Karpas-422 (cell line): ENCODE measurements around the gene AP1G2. TPM values are rescaled to one million over a fixed set of nuclear protein-coding genes. Genes with fewer than 3 reads are reported as not detected.
"Not testable (repeated sequence)": the region's sequence is repeated elsewhere in the genome, so short reads cannot be mapped to it uniquely, and the experiment has no call there.

Source experiments
- DNase-seq: peaks from one replicate; pipeline ENCODE4 v3.0.0-alpha.2; 2015
- H2AFZ ChIP-seq: fragments of 200-600 bp; sonication (generic); 2 replicates; pipeline ENCODE4 v1.6.1; 2014; ENCODE audit warnings: antibody characterized with exemption, low read length, mixed read lengths
- H3K27ac ChIP-seq: fragments of 200-600 bp; sonication (generic); 2 replicates; pipeline ENCODE4 v1.5.1; 2014; ENCODE audit warnings: mild to moderate bottlenecking, low read length, moderate library complexity
- H3K27me3 ChIP-seq: fragments of 200-600 bp; sonication (generic); 2 replicates; pipeline ENCODE4 v1.6.1; 2014; ENCODE audit warnings: low read length, mixed read lengths
- H3K36me3 ChIP-seq: fragments of 200-600 bp; sonication (generic); 2 replicates; pipeline ENCODE4 v1.6.1; 2014; ENCODE audit warnings: low read length, mixed read lengths; ENCODE audit not compliant: insufficient read depth
- H3K4me1 ChIP-seq: fragments of 200-600 bp; sonication (generic); 2 replicates; pipeline ENCODE4 v1.6.1; 2014; ENCODE audit warnings: mild to moderate bottlenecking, low read length, mixed read lengths
- H3K4me2 ChIP-seq: fragments of 200-600 bp; sonication (generic); 2 replicates; pipeline ENCODE4 v1.6.1; 2014; ENCODE audit warnings: low read length, low read depth, mild to moderate bottlenecking; ENCODE audit not compliant: poor library complexity, severe bottlenecking
- H3K4me3 ChIP-seq: fragments of 200-600 bp; sonication (generic); 2 replicates; pipeline ENCODE4 v1.5.1; 2014; ENCODE audit warnings: mild to moderate bottlenecking, antibody characterized with exemption, low read length, mixed read lengths
- H3K79me2 ChIP-seq: fragments of 200-600 bp; sonication (generic); 2 replicates; pipeline ENCODE4 v1.6.1; 2014; ENCODE audit warnings: mild to moderate bottlenecking, low read length, mixed read lengths
- H3K9ac ChIP-seq: fragments of 200-600 bp; sonication (generic); 2 replicates; pipeline ENCODE4 v1.6.0; 2014; ENCODE audit warnings: low read length
- H3K9me2 ChIP-seq: fragments of 200-600 bp; sonication (generic), shearing (Covaris generic); replicated peaks from 2 replicates; pipeline ENCODE4 v1.6.0; 2014; ENCODE audit warnings: mild to moderate bottlenecking, low read length, moderate library complexity; ENCODE audit not compliant: insufficient read depth
- H3K9me3 ChIP-seq: fragments of 300-700, 200-600 bp; sonication (generic); 2 replicates; pipeline ENCODE4 v1.6.1; 2014; ENCODE audit warnings: low read length, mixed read lengths
- H4K20me1 ChIP-seq: fragments of 200-600 bp; sonication (generic); 2 replicates; pipeline ENCODE4 v1.6.1; 2014; ENCODE audit warnings: mild to moderate bottlenecking, antibody characterized with exemption, low read length, low read depth; ENCODE audit not compliant: insufficient read depth
- total RNA-seq: library from RNA; depleted of rRNA; stranded (reverse); fragments of >200 nt; shearing (Covaris generic); gene quantifications from 2 replicates; pipeline ENCODE4 v1.2.3, GENCODE V29; 2014; ENCODE audit warnings: low replicate concordance

The AP1G2 gene
- total RNA-seq, 1 experiment from 2014 or later: 207 TPM

GRCh38 chr14:23538050-23538718 lies 29.4 kb downstream of the AP1G2 start:
- Histone ChIP-seq H3K27me3 (no peaks in the 10 kb centered on the region), H3K9me2 (no peaks in the 10 kb centered on the region), H3K9me3 (no peaks in the 10 kb centered on the region), H3K4me3 (no peak overlapping the region), H3K36me3 (no peaks in the 10 kb centered on the region), H2AFZ (no peak overlapping the region), H4K20me1 (no peaks in the 10 kb centered on the region), H3K4me1 (peaks cover 34% of the 10 kb centered on the region), H3K9ac (no peak overlapping the region), H3K79me2 (no peaks in the 10 kb centered on the region), H3K27ac (no peak overlapping the region), H3K4me2 (peak overlapping the region; percentile 56)
- no peak for DNase-seq

- Histone ChIP-seq H3K9me2 (no peaks in the 10 kb centered on the region), H3K27me3 (no peaks in the 10 kb centered on the region), H3K4me3 (no peak overlapping the region), H3K27ac (no peak overlapping the region), H3K79me2 (no peaks in the 10 kb centered on the region), H3K36me3 (no peaks in the 10 kb centered on the region), H3K4me1 (peaks cover 33% of the 10 kb centered on the region), H3K9me3 (no peaks in the 10 kb centered on the region), H3K9ac (no peak overlapping the region), H3K4me2 (peak overlapping the region; percentile 56), H4K20me1 (no peaks in the 10 kb centered on the region), H2AFZ (no peak overlapping the region)
- DNase-seq: no peak
These were observed 30.1 kb downstream of the AP1G2 start for GRCh38 chr14:23537351-23538049.

- H3K4me2 ChIP-seq, DNase-seq, H3K9me2 ChIP-seq, H3K9ac ChIP-seq, H3K27ac ChIP-seq, H3K27me3 ChIP-seq, H3K79me2 ChIP-seq, H3K9me3 ChIP-seq, H4K20me1 ChIP-seq, H3K36me3 ChIP-seq, H2AFZ ChIP-seq, H3K4me3 ChIP-seq: not testable (repeated sequence)
- peaks cover 27% of the 10 kb centered on the region for H3K4me1 ChIP-seq
These were observed 30.7 kb downstream of the AP1G2 start for GRCh38 chr14:23536906-23537305.

- Histone ChIP-seq H2AFZ (no peak overlapping the region), H3K9me3 (no peaks in the 10 kb centered on the region), H4K20me1 (no peaks in the 10 kb centered on the region), H3K27ac (no peak overlapping the region), H3K4me3 (no peak overlapping the region), H3K4me1 (peaks cover 25% of the 10 kb centered on the region), H3K79me2 (no peaks in the 10 kb centered on the region), H3K9me2 (no peaks in the 10 kb centered on the region), H3K4me2 (no peak overlapping the region), H3K27me3 (no peaks in the 10 kb centered on the region), H3K9ac (no peak overlapping the region), H3K36me3 (no peaks in the 10 kb centered on the region)
- no peak for DNase-seq
These were observed 31.1 kb downstream of the AP1G2 start for GRCh38 chr14:23536494-23536893.

GRCh38 chr14:23535943-23536342 lies 31.6 kb downstream of the AP1G2 start:
- DNase-seq: no peak
- Histone ChIP-seq H3K9me2 (no peaks in the 10 kb centered on the region), H3K36me3 (no peaks in the 10 kb centered on the region), H3K79me2 (no peaks in the 10 kb centered on the region), H4K20me1 (no peaks in the 10 kb centered on the region), H3K9ac (no peak overlapping the region), H3K9me3 (no peaks in the 10 kb centered on the region), H3K4me1 (peaks cover 25% of the 10 kb centered on the region), H3K27me3 (no peaks in the 10 kb centered on the region), H3K4me2 (no peak overlapping the region), H3K27ac (no peak overlapping the region), H3K4me3 (no peak overlapping the region), H2AFZ (no peak overlapping the region)

- no peaks in the 10 kb centered on the region for H3K79me2 ChIP-seq
- H3K4me2 ChIP-seq: no peak overlapping the region
- DNase-seq: no peak
- no peaks in the 10 kb centered on the region for H3K36me3 ChIP-seq
- no peak overlapping the region for H2AFZ ChIP-seq
- H3K9me3 ChIP-seq: no peaks in the 10 kb centered on the region
- H3K4me1 ChIP-seq: peaks cover 18% of the 10 kb centered on the region
- no peak overlapping the region for H3K9ac ChIP-seq
- H4K20me1 ChIP-seq: no peaks in the 10 kb centered on the region
- no peak overlapping the region for H3K27ac ChIP-seq
- H3K9me2 ChIP-seq: no peaks in the 10 kb centered on the region
- no peaks in the 10 kb centered on the region for H3K27me3 ChIP-seq
- no peak overlapping the region for H3K4me3 ChIP-seq
These were observed 33.7 kb downstream of the AP1G2 start for GRCh38 chr14:23533652-23534435.

- Histone ChIP-seq H3K27me3 (no peaks in the 10 kb centered on the region), H2AFZ (no peak overlapping the region), H3K36me3 (no peaks in the 10 kb centered on the region), H3K4me1 (peaks cover 6% of the 10 kb centered on the region), H3K9me2 (no peaks in the 10 kb centered on the region), H3K9me3 (no peaks in the 10 kb centered on the region), H3K4me2 (no peak overlapping the region), H3K79me2 (no peaks in the 10 kb centered on the region), H3K27ac (no peak overlapping the region), H3K4me3 (no peak overlapping the region), H4K20me1 (no peaks in the 10 kb centered on the region), H3K9ac (no peak overlapping the region)
- DNase-seq: no peak
These were observed 34.9 kb downstream of the AP1G2 start for GRCh38 chr14:23532658-23533057.

GRCh38 chr14:23531391-23531790 lies 36.2 kb downstream of the AP1G2 start:
- H4K20me1 ChIP-seq: no peaks in the 10 kb centered on the region

More at GRCh38 chr14:23531391-23531790, 36.2 kb downstream of the AP1G2 start:
- H3K79me2 ChIP-seq: no peaks in the 10 kb centered on the region
- H3K4me1 ChIP-seq: no peaks in the 10 kb centered on the region
- H3K9ac ChIP-seq: no peak overlapping the region
- H3K9me2 ChIP-seq: no peaks in the 10 kb centered on the region
- H3K4me2 ChIP-seq: no peak overlapping the region
- H2AFZ ChIP-seq: no peak overlapping the region
- DNase-seq: no peak
- no peak overlapping the region for H3K27ac ChIP-seq
- no peak overlapping the region for H3K4me3 ChIP-seq
- no peaks in the 10 kb centered on the region for H3K9me3 ChIP-seq
- H3K36me3 ChIP-seq: no peaks in the 10 kb centered on the region
- H3K27me3 ChIP-seq: no peaks in the 10 kb centered on the region
